SJCRH30 (cell line): ENCODE results near the gene SHISAL2B. TPM values are rescaled to one million over a fixed set of nuclear protein-coding genes. Genes with fewer than 3 reads are reported as not detected.
"Not testable (repeated sequence)": the region's sequence is repeated elsewhere in the genome, so short reads cannot be mapped to it uniquely, and the experiment has no call there.

Experiments
- DNase-seq, 2 experiments: peaks; one replicate each; pipeline ENCODE4 v3.0.0-alpha.2; 2015 to 2020
- H3K27ac ChIP-seq: fragments of 250-450 bp; sonication (Bioruptor Pico); 2 replicates; pipeline ENCODE4 v1.5.1; 2020; ENCODE audit warnings: mild to moderate bottlenecking, moderate library complexity
- H3K27me3 ChIP-seq: fragments of 250-450 bp; sonication (Bioruptor Pico); 2 replicates; pipeline ENCODE4 v1.5.1; 2020; ENCODE audit warnings: mild to moderate bottlenecking, moderate library complexity
- H3K36me3 ChIP-seq: fragments of 250-450 bp; sonication (Bioruptor Pico); 2 replicates; pipeline ENCODE4 v1.5.1; 2020; ENCODE audit warnings: mild to moderate bottlenecking, moderate library complexity
- H3K4me1 ChIP-seq: fragments of 250-450 bp; sonication (Bioruptor Pico); 2 replicates; pipeline ENCODE4 v1.5.1; 2020; ENCODE audit warnings: mild to moderate bottlenecking, moderate library complexity
- H3K4me3 ChIP-seq: fragments of 250-450 bp; sonication (Bioruptor Pico); 2 replicates; pipeline ENCODE4 v1.5.1; 2020; ENCODE audit warnings: mild to moderate bottlenecking, moderate library complexity
- H3K9me3 ChIP-seq: fragments of 250-450 bp; sonication (Bioruptor Pico); replicated peaks from 2 replicates; pipeline ENCODE4 v1.5.1; 2020; ENCODE audit warnings: mild to moderate bottlenecking, moderate library complexity
- total RNA-seq: library from RNA; depleted of rRNA; stranded (reverse); fragments of >200 nt; shearing (Covaris generic); gene quantifications from 2 replicates; pipeline ENCODE4 v1.2.3, GENCODE V29; 2014

The SHISAL2B gene
- total RNA-seq, 1 experiment from 2014 or later, result not detected

DNA sequence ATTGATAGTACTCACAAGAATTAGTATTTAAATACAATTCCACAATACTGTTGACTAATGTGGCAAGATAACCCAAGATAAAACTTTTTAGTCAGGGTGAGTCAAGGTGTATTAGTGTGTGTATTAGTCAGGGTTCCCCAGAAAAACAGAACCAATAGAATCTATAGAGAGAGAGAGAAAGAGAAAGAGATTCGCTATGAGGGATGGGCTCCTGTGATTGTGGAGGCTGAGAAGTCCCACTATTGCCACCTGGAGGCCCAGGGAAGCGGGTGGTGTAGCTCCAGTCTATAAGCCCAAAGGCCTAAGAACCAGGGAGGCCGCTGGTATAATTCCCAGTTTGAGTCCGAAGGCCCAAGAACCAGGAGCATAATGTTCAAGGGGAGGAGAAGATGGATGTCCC lies 10.0 kb upstream of the SHISAL2B start:
- Histone ChIP-seq H3K4me1 (no peaks in the 10 kb centered on the region), H3K27me3 (no peaks in the 10 kb centered on the region), H3K9me3 (no peaks in the 10 kb centered on the region), H3K36me3 (no peaks in the 10 kb centered on the region), H3K27ac (no peak overlapping the region), H3K4me3 (no peak overlapping the region)
- peak in 1 of 2 experiments; percentile 12 for DNase-seq

- Histone ChIP-seq H3K27me3 (no peaks in the 10 kb centered on the region; the same call in 1 of the 2 replicates), H3K27ac (no peak overlapping the region), H3K36me3 (no peaks in the 10 kb centered on the region), H3K4me3 (no peak overlapping the region), H3K4me1 (no peaks in the 10 kb centered on the region), H3K9me3 (no peaks in the 10 kb centered on the region)
- no peak for DNase-seq
Measured at GRCh38 chr5:64682608-64683007, 7.7 kb upstream of the SHISAL2B start.

- no peak overlapping the region for H3K27ac ChIP-seq
- no peak for DNase-seq
- H3K9me3 ChIP-seq, result no peaks in the 10 kb centered on the region
- no peak overlapping the region for H3K4me3 ChIP-seq
- H3K27me3 ChIP-seq, result no peaks in the 10 kb centered on the region; the same call in 1 of the 2 replicates
- no peaks in the 10 kb centered on the region for H3K36me3 ChIP-seq
- no peaks in the 10 kb centered on the region for H3K4me1 ChIP-seq
Measured at GRCh38 chr5:64685866-64686265, 4.4 kb upstream of the SHISAL2B start.

DNA sequence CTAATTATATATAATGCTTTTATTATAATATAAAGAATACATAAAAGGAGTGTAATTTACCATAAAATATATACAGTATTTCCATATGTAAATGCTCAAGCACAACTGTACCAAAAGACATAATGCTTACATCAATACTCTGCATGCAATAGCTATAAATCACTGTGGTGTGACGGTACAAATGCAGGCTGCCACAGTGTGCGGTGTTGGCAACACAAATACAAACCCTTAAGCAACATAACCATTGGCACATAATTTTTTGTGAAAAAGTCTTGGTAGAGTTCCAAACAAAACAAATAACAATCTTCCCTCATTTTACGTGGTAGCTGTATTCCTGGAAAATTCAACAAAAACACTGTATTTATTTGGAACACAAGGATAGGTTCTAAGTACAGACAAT lies 1.9 kb upstream of the SHISAL2B start:
- no peak for DNase-seq
- Histone ChIP-seq H3K27me3 (no peaks in the 10 kb centered on the region; the same call in 1 of the 2 replicates), H3K36me3 (no peaks in the 10 kb centered on the region), H3K4me3 (no peak overlapping the region), H3K27ac (no peak overlapping the region), H3K4me1 (no peaks in the 10 kb centered on the region), H3K9me3 (no peaks in the 10 kb centered on the region)

DNA sequence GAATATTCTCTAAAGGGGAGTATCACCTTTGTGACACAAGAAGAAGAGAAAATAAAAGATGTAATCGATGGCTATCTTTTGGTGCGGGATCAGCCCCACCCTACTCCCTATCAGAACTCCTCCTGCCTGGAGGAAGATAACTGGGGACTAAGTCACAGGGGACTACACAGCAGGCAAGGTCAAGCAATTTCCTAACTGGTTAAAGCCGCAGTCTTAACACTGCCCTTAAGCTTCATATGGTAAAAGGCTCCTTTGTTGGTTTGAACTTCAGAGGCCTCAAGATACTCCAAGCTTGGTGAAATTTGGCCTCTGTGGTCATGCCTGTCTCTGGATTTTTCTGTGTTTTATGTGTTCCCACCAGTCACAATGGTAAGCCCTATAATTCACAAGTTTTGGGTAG lies 1.3 kb upstream of the SHISAL2B start:
- no peak for DNase-seq
- H3K4me3 ChIP-seq, result no peak overlapping the region
- H3K27me3 ChIP-seq, result no peaks in the 10 kb centered on the region; the same call in 1 of the 2 replicates

DNA sequence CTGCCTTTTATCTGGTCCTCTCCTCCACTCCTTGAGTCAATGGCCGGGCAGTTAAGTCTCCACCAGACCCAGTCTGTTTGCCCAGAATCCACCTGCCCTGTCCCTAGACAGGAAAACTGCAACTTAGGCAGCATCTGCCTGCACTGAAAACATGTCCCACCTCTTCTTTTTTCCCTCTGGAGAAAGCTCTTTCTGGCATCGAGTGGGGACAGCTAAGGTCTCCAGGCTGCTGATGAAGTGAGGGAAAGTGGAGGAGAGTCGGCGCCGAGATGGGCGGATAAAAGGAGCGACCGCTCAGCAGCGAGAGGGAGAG lies 243 bp upstream of the SHISAL2B start:
- no peaks in the 10 kb centered on the region for H3K36me3 ChIP-seq
- H3K4me3 ChIP-seq, result no peak overlapping the region
- no peaks in the 10 kb centered on the region for H3K9me3 ChIP-seq
- no peaks in the 10 kb centered on the region for H3K4me1 ChIP-seq
- DNase-seq, result no peak
- H3K27me3 ChIP-seq, result no peaks in the 10 kb centered on the region; the same call in 1 of the 2 replicates
- H3K27ac ChIP-seq, result no peak overlapping the region

More for the DNA sequence above, 1.3 kb upstream of the SHISAL2B start:
- no peak overlapping the region for H3K27ac ChIP-seq
- no peaks in the 10 kb centered on the region for H3K4me1 ChIP-seq
- H3K36me3 ChIP-seq, result no peaks in the 10 kb centered on the region
- no peaks in the 10 kb centered on the region for H3K9me3 ChIP-seq

GRCh38 chr5:64691291-64691690 lies 988 bp downstream of the SHISAL2B start:
- Histone ChIP-seq H3K4me3 (no peak overlapping the region), H3K36me3 (no peaks in the 10 kb centered on the region), H3K27me3 (no peaks in the 10 kb centered on the region; the same call in 1 of the 2 replicates), H3K9me3 (no peaks in the 10 kb centered on the region), H3K27ac (no peak overlapping the region), H3K4me1 (no peaks in the 10 kb centered on the region)
- no peak for DNase-seq

GRCh38 chr5:64693636-64694035 lies 3.3 kb downstream of the SHISAL2B start:
- Histone ChIP-seq H3K27ac (no peak overlapping the region), H3K4me3 (no peak overlapping the region), H3K4me1 (no peaks in the 10 kb centered on the region), H3K9me3 (peaks cover 4% of the 10 kb centered on the region; the same call in 1 of the 2 replicates), H3K36me3 (no peaks in the 10 kb centered on the region), H3K27me3 (no peaks in the 10 kb centered on the region; the same call in 1 of the 2 replicates)
- no peak for DNase-seq

GRCh38 chr5:64696414-64696813 lies 6.1 kb downstream of the SHISAL2B start:
- not testable (repeated sequence) for H3K27me3 ChIP-seq, H3K9me3 ChIP-seq

GRCh38 chr5:64700765-64701164 lies 10.5 kb downstream of the SHISAL2B start:
- peaks cover 4% of the 10 kb centered on the region; the same call in 1 of the 2 replicates for H3K9me3 ChIP-seq
- H3K27ac ChIP-seq, result no peak overlapping the region
- no peak overlapping the region for H3K4me3 ChIP-seq
- no peaks in the 10 kb centered on the region for H3K4me1 ChIP-seq
- no peaks in the 10 kb centered on the region for H3K27me3 ChIP-seq
- DNase-seq, result no peak
- no peaks in the 10 kb centered on the region for H3K36me3 ChIP-seq

More at GRCh38 chr5:64696414-64696813, 6.1 kb downstream of the SHISAL2B start:
- H3K4me1 ChIP-seq, H3K36me3 ChIP-seq, H3K4me3 ChIP-seq, H3K27ac ChIP-seq, DNase-seq: not testable (repeated sequence)

GRCh38 chr5:64706074-64706473 lies 15.8 kb downstream of the SHISAL2B start:
- not testable (repeated sequence) for H3K36me3 ChIP-seq, H3K27ac ChIP-seq, H3K4me3 ChIP-seq, H3K4me1 ChIP-seq, DNase-seq, H3K9me3 ChIP-seq, H3K27me3 ChIP-seq

DNA sequence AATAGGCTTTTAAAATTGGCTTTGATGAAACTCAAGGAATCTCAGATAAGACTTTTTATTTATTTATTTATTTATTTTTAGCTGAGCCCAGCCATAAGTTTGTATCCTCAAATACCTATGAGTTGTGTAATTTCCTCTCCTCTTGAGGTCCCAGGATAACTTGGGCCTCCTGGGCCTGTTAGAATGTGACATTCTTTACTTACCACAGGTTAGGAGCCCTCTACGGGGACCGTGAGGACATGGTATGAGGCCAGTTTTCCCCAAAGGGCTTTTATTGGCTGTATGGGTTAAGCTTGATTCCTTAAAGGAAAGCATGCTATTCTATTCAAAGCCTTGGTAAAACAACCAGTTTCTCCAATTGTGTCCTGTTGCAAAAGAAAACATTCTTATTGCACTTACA lies 16.9 kb downstream of the SHISAL2B start:
- no peaks in the 10 kb centered on the region for H3K36me3 ChIP-seq
- no peak overlapping the region for H3K4me3 ChIP-seq
- H3K27me3 ChIP-seq, result no peaks in the 10 kb centered on the region
- H3K27ac ChIP-seq, result no peak overlapping the region
- no peaks in the 10 kb centered on the region for H3K9me3 ChIP-seq
- DNase-seq, result no peak
- no peaks in the 10 kb centered on the region for H3K4me1 ChIP-seq

DNA sequence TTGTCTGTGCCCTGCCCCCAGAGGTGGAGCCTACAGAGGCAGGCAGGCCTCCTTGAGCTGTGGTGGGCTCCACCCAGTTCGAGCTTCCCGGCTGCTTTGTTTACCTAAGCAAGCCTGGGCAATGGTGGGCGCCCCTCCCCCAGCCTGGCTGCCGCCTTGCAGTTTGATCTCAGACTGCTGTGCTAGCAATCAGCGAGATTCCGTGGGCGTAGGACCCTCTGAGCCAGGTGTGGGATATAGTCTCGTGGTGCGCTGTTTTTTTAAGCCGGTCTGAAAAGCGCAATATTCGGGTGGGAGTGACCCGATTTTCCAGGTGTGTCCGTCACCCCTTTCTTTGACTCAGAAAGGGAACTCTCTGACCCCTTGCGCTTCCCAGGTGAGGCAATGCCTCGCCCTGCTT lies 24.2 kb downstream of the SHISAL2B start:
- H3K36me3 ChIP-seq, H3K9me3 ChIP-seq, H3K27me3 ChIP-seq, H3K4me1 ChIP-seq, H3K4me3 ChIP-seq, DNase-seq, H3K27ac ChIP-seq: not testable (repeated sequence)

- Histone ChIP-seq H3K36me3 (peaks cover 29% of the 10 kb centered on the region), H3K9me3 (no peaks in the 10 kb centered on the region), H3K4me3 (no peak overlapping the region), H3K4me1 (no peaks in the 10 kb centered on the region), H3K27ac (no peak overlapping the region), H3K27me3 (no peaks in the 10 kb centered on the region)
- DNase-seq, result no peak
Measured at GRCh38 chr5:64722588-64722987, 32.3 kb downstream of the SHISAL2B start.

DNA sequence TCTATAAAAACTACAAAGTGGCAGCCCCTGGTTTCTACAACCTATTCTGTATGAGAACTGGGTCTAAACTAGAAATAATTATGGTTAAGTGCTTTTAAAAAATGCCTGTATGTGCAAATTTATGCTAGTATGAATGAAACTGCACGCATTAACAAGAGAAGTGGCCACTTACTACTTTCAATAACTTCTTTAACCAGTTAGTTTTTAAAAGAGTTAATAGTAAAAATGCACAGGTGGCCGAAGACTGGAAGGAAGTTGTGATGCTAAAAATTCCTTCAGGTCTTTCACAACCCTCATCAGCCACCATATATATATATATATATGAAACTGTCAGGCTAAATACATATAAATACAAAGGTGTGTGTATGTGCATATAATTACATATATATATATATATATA lies 36.8 kb downstream of the SHISAL2B start:
- Histone ChIP-seq H3K27ac (no peak overlapping the region), H3K4me1 (no peaks in the 10 kb centered on the region), H3K27me3 (no peaks in the 10 kb centered on the region), H3K36me3 (peaks cover 27% of the 10 kb centered on the region), H3K4me3 (no peak overlapping the region), H3K9me3 (no peaks in the 10 kb centered on the region)
- no peak for DNase-seq

DNA sequence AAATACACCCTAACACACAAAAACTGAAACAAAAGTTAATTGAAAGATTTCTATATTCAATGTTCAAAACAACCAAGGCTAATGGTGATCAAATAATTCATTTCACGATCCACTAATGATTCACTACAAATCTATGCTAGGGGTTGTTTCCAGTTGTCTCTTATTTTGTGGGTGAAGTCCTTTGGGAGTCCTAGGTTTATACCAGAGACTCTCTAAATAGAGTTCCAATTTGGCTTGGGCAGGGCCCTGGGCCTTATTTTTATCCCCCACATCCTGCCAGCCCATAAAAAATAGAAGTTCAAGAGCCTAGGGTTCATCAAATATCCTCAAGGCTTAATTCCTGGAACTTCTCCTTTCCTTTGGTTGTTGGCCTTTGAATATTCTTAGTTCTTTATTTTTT lies 52.1 kb downstream of the SHISAL2B start:
- Histone ChIP-seq H3K4me1 (no peaks in the 10 kb centered on the region), H3K27ac (no peak overlapping the region), H3K9me3 (no peaks in the 10 kb centered on the region), H3K36me3 (peaks cover 20% of the 10 kb centered on the region), H3K4me3 (no peak overlapping the region), H3K27me3 (no peaks in the 10 kb centered on the region)
- DNase-seq, result no peak
